Esophagus muscularis mucosa (tissue), 3 donors: Measurements from ENCODE around the gene PCDH9.

ENCODE experiments used
- CTCF ChIP-seq, 3 experiments: fragments of 200-600 bp in 2 of 3; fragments of 450-650 bp in 1 of 3; sonication (generic) in 2 of 3; IDR thresholded peaks; one replicate each; pipeline ENCODE4 v1.5.1; 2017 to 2019; ENCODE audit warnings: antibody characterized with exemption in 3 of 3, mild to moderate bottlenecking in 2 of 3, moderate library complexity in 1 of 3
- POLR2A ChIP-seq: fragments of 450-650 bp; IDR thresholded peaks from one replicate; pipeline ENCODE4 v1.6.1; 2017; ENCODE audit warnings: antibody characterized with exemption, moderate library complexity, mild to moderate bottlenecking, low read depth

- TF ChIP-seq CTCF (IDR thresholded peaks at IDR 0.05) (no peak), POLR2A (no peak)
Observed at GRCh38 chr13:67008075-67008668, 222.0 kb downstream of the PCDH9 start.
